Measurements from ENCODE around the gene RPS17.
"Not testable (repeated sequence)": the region's sequence is repeated elsewhere in the genome, so short reads cannot be mapped to it uniquely, and the experiment has no call there.

Gene RPS17

GRCh38 chr15:82507087-82507486 lies 33.2 kb downstream of the RPS17 start:
- DNase-seq (ENCODE audit: low spot score): not testable (repeated sequence)

GRCh38 chr15:82505842-82506241 lies 34.4 kb downstream of the RPS17 start:
- DNase-seq (ENCODE audit: low spot score): not testable (repeated sequence)

- not testable (repeated sequence) for DNase-seq (ENCODE audit: low spot score)
These were observed 36.2 kb downstream of the RPS17 start for GRCh38 chr15:82504074-82504473.

- DNase-seq (ENCODE audit: low spot score): not testable (repeated sequence)
These were observed 37.4 kb downstream of the RPS17 start for GRCh38 chr15:82502700-82503339.

GRCh38 chr15:82500772-82501171 lies 39.5 kb downstream of the RPS17 start:
- not testable (repeated sequence) for DNase-seq (ENCODE audit: low spot score)

GRCh38 chr15:82497978-82498377 lies 42.3 kb downstream of the RPS17 start:
- not testable (repeated sequence) for DNase-seq (ENCODE audit: low spot score)

- DNase-seq (ENCODE audit: low spot score): not testable (repeated sequence)
These were observed 52.0 kb downstream of the RPS17 start for GRCh38 chr15:82488250-82488649.

GRCh38 chr15:82487045-82487444 lies 53.2 kb downstream of the RPS17 start:
- DNase-seq (ENCODE audit: low spot score): not testable (repeated sequence)
